MCF 10A (cell line): ENCODE results near the gene LRRC23. TPM values are rescaled to one million over a fixed set of nuclear protein-coding genes. Genes with fewer than 3 reads are reported as not detected.

Experiments used
- BruUV-seq: library from RNA; stranded (reverse); fragments of 400-500 nt; replicated peaks from 2 replicates; lab custom pipeline; 2021; lab: Mats Ljungman, UMichigan
- CTCF ChIA-PET: fragments of 300-600 bp; sonication (Branson Sonifier 250); formaldehyde crosslinking; extraction: SDS; loops from one replicate; lab custom pipeline; 2021; ENCODE audit warnings: antibody characterized with exemption, inconsistent platforms; lab: Yijun Ruan, JAX
- POLR2A ChIA-PET: fragments of 300-600, 350-650 bp; sonication (Branson Sonifier 250); formaldehyde crosslinking; extraction: SDS; loops from one replicate; lab custom pipeline; 2020; ENCODE audit warnings: antibody characterized with exemption, inconsistent platforms; lab: Yijun Ruan, JAX
- DNase-seq: peaks from one replicate; pipeline ENCODE4 v3.0.0-alpha.2; 2018; ENCODE audit not compliant: unreplicated experiment
- H3K27ac Mint-ChIP-seq: one replicate; pipeline ENCODE4 v1.8.0; 2022; ENCODE audit warnings: mild to moderate bottlenecking, low read depth, mixed read lengths; ENCODE audit not compliant: unreplicated experiment
- H3K27me3 Mint-ChIP-seq: one replicate; pipeline ENCODE4 v1.8.0; 2022; ENCODE audit warnings: mixed read lengths; ENCODE audit not compliant: insufficient read depth, unreplicated experiment
- H3K36me3 Mint-ChIP-seq: one replicate; pipeline ENCODE4 v1.8.0; 2022; ENCODE audit warnings: mild to moderate bottlenecking, moderate library complexity, mixed read lengths; ENCODE audit not compliant: insufficient read depth, unreplicated experiment
- H3K4me1 Mint-ChIP-seq: one replicate; pipeline ENCODE4 v1.8.0; 2022; ENCODE audit warnings: mixed read lengths; ENCODE audit not compliant: insufficient read depth, unreplicated experiment
- H3K4me3 Mint-ChIP-seq: one replicate; pipeline ENCODE4 v1.8.0; 2022; ENCODE audit warnings: mild to moderate bottlenecking, moderate library complexity, mixed read lengths; ENCODE audit not compliant: unreplicated experiment
- H3K9me3 Mint-ChIP-seq: one replicate; pipeline ENCODE4 v1.8.0; 2022; ENCODE audit warnings: mixed read lengths; ENCODE audit not compliant: unreplicated experiment
- CTCF ChIP-seq: fragments of 200-600 bp; IDR thresholded peaks from one replicate; pipeline ENCODE4 v1.8.0; 2022; ENCODE audit warnings: antibody characterized with exemption, mild to moderate bottlenecking; ENCODE audit not compliant: unreplicated experiment
- intact Hi-C: fragments of 100-400 bp; cut with micrococcal nuclease; formaldehyde crosslinking; loops from 2 replicates; pipeline ENCODE4 v1.14.1; 2022
- total RNA-seq: library from RNA; stranded (reverse); gene quantifications from 2 replicates; pipeline ENCODE4 v1.2.3, GENCODE V29; 2022

LRRC23 gene
- total RNA-seq, 1 experiment from 2014 or later = 7.5 TPM

GRCh38 chr12:6915789-6916285 lies 11.2 kb downstream of the LRRC23 start:
- no peaks in the 10 kb centered on the region for H3K36me3 Mint-ChIP-seq
- no TSS peak for BruUV-seq
- no peak for DNase-seq
- H3K4me1 Mint-ChIP-seq = peaks cover 13% of the 10 kb centered on the region
- no peaks in the 10 kb centered on the region for H3K9me3 Mint-ChIP-seq
- H3K27ac Mint-ChIP-seq = no peak overlapping the region
- POLR2A ChIA-PET = no interaction called here
- intact Hi-C loops = no loop called here
- TF ChIP-seq CTCF = no peak
- H3K27me3 Mint-ChIP-seq = peaks cover 11% of the 10 kb centered on the region
- CTCF ChIA-PET = no interaction called here
- H3K4me3 Mint-ChIP-seq = no peak overlapping the region

DNA sequence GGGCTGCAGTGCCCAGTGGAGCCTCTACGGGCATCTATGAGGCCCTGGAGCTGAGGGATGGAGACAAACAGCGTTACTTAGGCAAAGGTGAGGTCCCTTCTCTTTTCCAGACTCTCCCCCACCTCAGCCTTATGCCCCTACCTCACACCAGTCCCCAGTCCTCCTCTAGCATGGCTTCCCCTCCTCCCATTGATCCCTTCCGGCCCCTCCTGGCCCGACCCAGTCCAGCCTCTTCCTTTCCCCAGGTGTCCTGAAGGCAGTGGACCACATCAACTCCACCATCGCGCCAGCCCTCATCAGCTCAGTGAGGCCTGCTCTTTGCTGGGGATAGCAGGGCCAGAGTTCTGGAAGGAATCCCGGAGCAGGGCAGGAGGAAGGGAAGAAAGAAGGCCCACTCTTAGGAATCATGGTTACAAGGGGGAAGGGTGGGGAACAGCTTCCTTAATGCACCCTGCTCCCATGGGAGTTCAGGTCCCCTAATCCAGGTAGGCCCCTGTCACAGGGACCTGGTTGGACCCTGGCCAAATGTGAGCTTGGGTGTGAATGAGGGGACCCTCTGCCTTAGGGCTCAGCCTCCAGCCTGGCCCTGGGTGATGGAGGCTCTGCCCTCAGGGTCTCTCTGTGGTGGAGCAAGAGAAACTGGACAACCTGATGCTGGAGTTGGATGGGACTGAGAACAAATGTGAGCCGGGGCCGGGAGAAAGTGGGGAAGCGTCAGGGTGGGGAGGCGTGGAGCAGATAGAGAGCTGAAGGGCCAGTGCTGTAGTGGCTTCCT lies 12.0 kb downstream of the LRRC23 start:
- H3K4me3 Mint-ChIP-seq = no peak overlapping the region
- ChIA-PET POLR2A (no interaction called here), CTCF (interaction anchor here (0.5 to 1.3 kb wide), 4 partner anchors 18 to 235 kb away, joined by 3 to 9 read pairs (median 4); partner anchors contain the start of gene SPSB2)
- intact Hi-C loops = no loop called here
- no peak for DNase-seq
- BruUV-seq = no TSS peak
- H3K36me3 Mint-ChIP-seq = no peaks in the 10 kb centered on the region
- peaks cover 11% of the 10 kb centered on the region for H3K27me3 Mint-ChIP-seq
- peaks cover 13% of the 10 kb centered on the region for H3K4me1 Mint-ChIP-seq
- no peak overlapping the region for H3K27ac Mint-ChIP-seq
- no peaks in the 10 kb centered on the region for H3K9me3 Mint-ChIP-seq
- no peak for TF ChIP-seq CTCF

DNA sequence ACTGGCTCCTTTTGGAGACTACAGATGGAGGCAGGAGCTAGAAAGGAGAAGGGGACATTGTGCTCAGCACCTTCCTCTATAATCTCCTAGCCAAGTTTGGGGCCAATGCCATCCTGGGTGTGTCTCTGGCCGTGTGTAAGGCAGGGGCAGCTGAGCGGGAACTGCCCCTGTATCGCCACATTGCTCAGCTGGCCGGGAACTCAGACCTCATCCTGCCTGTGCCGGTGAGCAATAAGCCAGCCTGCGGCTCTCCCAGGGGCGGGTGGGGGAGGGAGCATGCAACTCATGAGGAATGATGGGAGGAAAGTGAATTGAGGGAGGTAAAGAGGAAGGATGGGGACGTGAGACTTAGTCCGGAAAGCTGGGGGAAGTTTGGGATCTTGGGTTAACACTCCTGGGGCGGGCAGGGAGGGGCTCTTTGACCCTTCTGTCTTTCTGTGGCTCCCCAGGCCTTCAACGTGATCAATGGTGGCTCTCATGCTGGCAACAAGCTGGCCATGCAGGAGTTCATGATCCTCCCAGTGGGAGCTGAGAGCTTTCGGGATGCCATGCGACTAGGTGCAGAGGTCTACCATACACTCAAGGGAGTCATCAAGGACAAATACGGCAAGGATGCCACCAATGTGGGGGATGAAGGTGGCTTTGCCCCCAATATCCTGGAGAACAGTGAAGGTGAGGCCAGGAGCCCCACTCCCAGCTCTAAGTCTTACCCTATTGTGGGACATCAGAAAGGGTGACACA lies 13.0 kb downstream of the LRRC23 start:
- TF ChIP-seq CTCF = no peak
- ChIA-PET CTCF (interaction anchor here (0.5 to 1.3 kb wide), 4 partner anchors 43 to 270 kb away, joined by 3 to 9 read pairs (median 3); partner anchors contain the start of gene SPSB2), POLR2A (no interaction called here)
- intact Hi-C loops = no loop called here
- no peak overlapping the region for H3K27ac Mint-ChIP-seq
- H3K9me3 Mint-ChIP-seq = no peaks in the 10 kb centered on the region
- H3K36me3 Mint-ChIP-seq = peaks cover 5% of the 10 kb centered on the region
- no TSS peak for BruUV-seq
- no peak for DNase-seq
- no peak overlapping the region for H3K4me3 Mint-ChIP-seq
- peaks cover 11% of the 10 kb centered on the region for H3K27me3 Mint-ChIP-seq
- peaks cover 13% of the 10 kb centered on the region for H3K4me1 Mint-ChIP-seq

GRCh38 chr12:6919588-6919987 lies 15.0 kb downstream of the LRRC23 start:
- CTCF ChIA-PET = interaction anchor here (0.5 to 8.9 kb wide), 3 partner anchors 19 to 203 kb away, joined by 3 to 114 read pairs (median 9); no protein-coding TSS in a partner anchor
- no peaks in the 10 kb centered on the region for H3K27me3 Mint-ChIP-seq

More at GRCh38 chr12:6919588-6919987, 15.0 kb downstream of the LRRC23 start:
- Mint-ChIP-seq H3K4me1 (peaks cover 25% of the 10 kb centered on the region), H3K27ac (no peak overlapping the region), H3K9me3 (no peaks in the 10 kb centered on the region), H3K36me3 (peaks cover 5% of the 10 kb centered on the region), H3K4me3 (no peak overlapping the region)
- DNase-seq = no peak
- no TSS peak for BruUV-seq
- intact Hi-C loops = no loop called here
- POLR2A ChIA-PET = interaction anchor here (0.7 to 1.6 kb wide), 2 partner anchors 15 to 18 kb away, joined by 3 to 4 read pairs; partner anchors contain the start of gene LRRC23
- no peak for TF ChIP-seq CTCF
